Lung microvascular endothelial cell (primary cell): ENCODE measurements around the gene TERT. TPM values are rescaled to one million over a fixed set of nuclear protein-coding genes. Genes with fewer than 3 reads are reported as not detected.
"Not testable (repeated sequence)": the region's sequence is repeated elsewhere in the genome, so short reads cannot be mapped to it uniquely, and the experiment has no call there.

Experiments
- DNase-seq, 2 donors: peaks; one replicate each; pipeline versions ENCODE4 v3.0.0 to v3.0.0-alpha.2; 2010; ENCODE audit warnings: low read depth in 2 of 2
- total RNA-seq: library from RNA; depleted of rRNA; stranded (reverse); fragments of >200 nt; gene quantifications from 2 replicates; pipeline ENCODE4 v1.2.1, GENCODE V29; 2014

Gene TERT
- not detected in 2 replicates for total RNA-seq

GRCh38 chr5:1294835-1295649 lies at the start of gene TERT:
Gene TERT, minus strand, starts transcription at chr5:1295068. Its CDS starts 79 bp downstream, at chr5:1294989.
- DNase-seq: no peak

- DNase-seq: peak; percentile 38 to 57
Observed at GRCh38 chr5:1343931-1344901, 49.3 kb upstream of the TERT start.

- DNase-seq: no peak
Observed at GRCh38 chr5:1343315-1343751, 48.5 kb upstream of the TERT start.

GRCh38 chr5:1342711-1343110 lies 47.8 kb upstream of the TERT start:
- not testable (repeated sequence) for DNase-seq

GRCh38 chr5:1342268-1342667 lies 47.4 kb upstream of the TERT start:
- DNase-seq: no peak

DNA sequence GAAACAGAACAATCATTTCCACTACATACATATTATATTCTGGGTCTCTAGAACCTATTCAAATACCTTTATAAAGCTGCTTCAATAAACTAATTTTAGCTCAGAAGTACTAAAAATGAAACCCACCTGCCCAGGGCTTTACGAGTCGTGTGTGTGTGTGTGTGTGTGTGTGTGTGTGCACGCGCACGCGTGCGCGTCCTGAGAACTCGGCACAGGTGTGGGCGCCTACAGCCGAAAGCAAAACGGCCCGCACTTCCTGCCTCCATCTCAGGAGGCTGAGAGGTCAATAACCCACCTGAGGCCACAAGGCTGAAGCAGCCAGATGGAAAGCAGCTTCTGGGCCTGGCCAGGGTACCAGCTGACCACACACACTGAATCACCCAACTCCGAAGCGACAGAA lies 47.0 kb upstream of the TERT start:
- no peak for DNase-seq

DNA sequence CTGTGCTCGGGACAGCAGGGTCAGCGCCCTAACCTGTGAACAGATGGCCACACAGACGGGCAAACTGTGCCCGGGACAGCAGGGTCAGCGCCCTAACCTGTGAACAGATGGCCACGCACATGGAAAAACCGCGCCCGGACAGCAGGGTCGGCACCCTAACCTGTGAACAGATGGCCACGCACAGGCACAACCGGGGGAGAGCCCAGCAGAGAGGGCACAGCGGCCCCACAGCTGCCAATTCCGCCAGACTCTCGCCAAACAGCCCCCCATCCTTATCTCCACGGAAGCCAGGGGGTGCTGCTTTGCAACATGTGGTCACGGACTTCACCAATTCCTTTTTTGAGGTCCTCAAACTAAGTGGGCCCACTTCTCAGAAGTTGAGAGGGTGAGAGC lies 44.9 kb upstream of the TERT start:
- not testable (repeated sequence) for DNase-seq

- not testable (repeated sequence) for DNase-seq
Observed at GRCh38 chr5:1339139-1339817, 44.4 kb upstream of the TERT start.

DNA sequence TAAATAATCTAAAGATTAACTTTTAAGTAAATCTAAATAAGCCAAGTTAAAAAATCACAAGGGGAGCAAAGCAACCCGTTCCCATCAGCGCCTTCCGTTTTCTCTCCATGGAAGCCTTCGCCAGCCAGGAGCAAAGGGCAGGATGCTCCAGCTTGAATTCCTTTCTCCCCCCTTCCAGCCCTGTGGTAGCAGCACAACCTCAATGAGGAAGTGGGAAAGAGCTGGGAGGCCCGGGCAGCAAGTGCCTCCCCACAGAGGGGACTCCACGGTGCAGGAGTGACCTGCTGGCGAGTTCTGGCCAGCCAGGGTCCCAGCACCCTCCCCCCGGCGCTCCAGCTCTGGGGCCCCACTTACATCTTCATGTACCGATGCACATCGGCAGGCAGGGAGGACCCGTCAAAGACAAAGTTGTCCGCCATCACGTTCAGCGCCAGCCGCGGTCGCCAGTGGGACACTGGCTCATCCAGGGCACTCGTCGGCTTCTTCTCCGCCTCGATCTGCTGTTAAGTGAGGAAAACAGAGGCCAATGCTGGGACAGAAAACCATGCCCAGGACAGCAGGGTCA lies 43.7 kb upstream of the TERT start:
- DNase-seq: no peak

- DNase-seq: no peak
Observed at GRCh38 chr5:1338196-1338490, 43.3 kb upstream of the TERT start.

DNA sequence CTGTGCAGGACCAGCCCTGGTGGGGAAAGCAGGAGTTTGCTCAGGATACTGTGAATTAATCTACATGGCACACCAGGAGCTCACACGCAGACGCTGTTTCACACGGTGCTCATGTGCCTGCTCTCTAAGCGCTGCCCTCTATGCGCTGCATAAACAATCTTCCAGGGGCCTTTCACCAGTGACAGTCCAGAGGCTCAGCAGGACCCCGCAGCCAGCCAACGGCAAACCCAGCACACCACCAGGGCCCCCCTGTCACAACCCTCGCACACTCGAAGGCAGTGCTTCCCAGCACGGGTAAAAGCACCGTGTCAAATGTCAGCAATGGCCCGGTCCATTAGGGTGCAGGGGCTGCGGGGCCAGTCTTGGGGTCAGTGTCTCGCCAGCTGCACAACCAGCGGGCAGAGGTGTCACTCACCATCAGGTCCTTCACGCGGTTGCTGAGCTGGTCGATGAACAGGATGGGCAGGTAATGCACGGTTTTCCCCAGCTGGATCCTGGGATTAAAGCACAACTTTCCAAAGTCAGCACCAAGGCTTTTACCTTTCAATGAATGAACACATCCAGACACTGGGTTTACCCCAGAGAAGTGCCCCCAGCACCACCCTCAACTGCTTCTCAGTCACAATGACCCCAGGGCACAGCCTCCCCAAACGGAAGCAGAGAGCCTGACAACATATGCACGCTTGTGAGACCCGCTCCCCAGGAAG lies 42.8 kb upstream of the TERT start:
- no peak for DNase-seq

DNA sequence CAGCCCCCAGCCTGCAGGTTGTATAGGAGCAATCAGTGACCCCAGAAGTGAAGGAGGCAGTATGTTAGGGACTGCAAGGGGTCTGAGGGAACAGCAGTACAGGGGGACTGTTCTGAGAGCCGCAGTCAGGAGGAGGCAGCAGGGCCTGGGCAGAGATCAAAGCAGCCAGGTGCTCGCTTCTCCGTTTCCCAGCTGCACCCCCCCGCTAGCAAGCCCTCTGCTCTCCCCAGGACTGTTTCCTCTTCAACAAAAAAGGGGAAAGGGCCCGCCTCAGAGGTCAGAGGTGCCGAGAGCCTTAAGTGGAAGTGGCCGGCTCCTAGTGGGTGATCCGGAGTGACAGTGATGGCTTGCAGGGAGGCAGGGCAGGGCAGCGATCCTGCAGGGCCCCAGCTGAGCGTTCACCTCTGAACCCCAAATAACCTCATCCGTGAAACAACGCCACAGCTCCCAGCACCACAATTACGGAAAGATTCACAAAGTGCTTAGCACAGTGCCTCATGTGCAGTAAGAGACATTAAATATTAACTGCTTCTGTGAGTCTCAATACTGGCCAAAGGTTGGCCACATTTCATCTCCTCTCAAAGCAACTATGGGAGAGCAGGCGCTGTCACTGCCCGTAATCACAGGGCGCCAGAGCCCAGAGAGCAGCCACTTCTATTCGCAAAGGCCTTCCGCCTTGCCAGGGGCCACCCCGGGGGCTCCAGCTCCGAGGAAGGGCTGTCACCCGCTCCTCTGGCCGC lies 42.1 kb upstream of the TERT start:
- DNase-seq: no peak

GRCh38 chr5:1336106-1336561 lies 41.3 kb upstream of the TERT start:
- no peak for DNase-seq

DNA sequence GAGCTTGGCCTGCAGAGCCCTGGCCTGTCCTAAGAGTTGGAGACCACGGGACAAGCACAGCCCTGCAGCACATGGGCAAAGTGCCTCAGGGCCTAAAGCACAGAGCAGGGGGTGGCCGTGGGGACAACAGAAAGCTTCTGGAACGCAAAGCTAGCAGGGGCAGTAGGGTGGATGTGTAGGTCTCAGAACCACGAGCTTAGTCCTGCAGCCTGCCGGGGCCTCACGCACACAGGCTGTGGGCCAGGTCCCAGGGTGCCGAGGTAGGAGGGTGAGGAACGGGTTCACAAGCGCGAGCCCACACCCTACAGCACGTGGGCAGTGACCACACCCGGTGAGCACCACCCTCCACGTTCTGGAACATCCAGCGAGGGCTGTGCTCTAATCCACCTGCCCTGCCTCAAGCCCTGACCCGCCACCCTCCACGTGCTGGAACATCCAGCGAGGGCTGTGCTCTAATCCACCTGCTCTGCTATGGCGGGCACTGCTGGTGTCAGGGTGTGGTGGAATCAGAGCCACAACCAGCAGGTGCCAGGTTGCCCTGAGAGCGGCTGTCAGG lies 40.8 kb upstream of the TERT start:
- no peak for DNase-seq

GRCh38 chr5:1334831-1335539 lies 40.1 kb upstream of the TERT start:
- no peak for DNase-seq

DNA sequence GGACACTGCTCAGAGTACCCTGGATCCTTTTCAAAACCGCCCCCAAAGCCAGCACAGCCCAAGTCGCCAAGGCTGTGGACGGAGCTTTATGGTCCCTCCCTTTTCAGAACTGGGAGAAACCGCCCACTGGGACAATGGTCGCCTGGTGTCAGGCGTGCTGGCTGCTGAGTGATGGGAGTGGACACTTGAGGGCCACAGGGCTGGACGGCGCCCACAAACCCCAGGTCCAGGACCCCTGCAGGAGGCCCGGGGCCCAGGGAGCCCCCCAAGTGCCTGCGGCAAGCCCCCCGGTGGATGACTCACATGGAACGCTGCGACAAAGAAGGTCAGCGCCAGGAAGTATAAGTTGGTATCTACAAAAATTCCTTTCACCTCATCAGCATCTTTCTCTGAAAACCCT lies 39.1 kb upstream of the TERT start:
- DNase-seq: no peak

GRCh38 chr5:1333286-1333685 lies 38.4 kb upstream of the TERT start:
- DNase-seq: not testable (repeated sequence)

DNA sequence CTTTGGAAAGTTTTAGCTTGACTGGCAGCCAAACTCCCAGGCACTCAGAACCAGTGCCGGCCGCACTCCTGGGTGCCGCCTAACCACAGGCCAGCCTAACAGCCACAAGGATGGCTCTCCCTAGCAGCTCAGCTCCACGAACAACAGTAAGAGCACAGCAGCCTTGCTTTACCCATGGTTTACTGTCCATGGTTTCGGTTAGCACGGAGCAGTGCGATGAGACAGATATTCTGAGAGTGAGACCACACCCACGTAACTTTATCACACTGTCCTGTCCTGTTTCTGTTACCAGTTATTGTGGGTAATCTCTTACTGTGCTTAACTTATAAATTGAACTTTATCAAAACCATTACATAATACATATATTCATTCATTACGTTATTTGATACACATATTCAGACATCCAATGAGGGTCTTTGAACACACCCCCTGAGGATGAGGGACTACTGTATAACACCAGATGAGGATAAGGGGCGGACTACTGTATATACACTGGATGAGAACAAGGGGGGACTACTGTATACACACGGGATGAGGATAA lies 37.7 kb upstream of the TERT start:
- DNase-seq: no peak

DNA sequence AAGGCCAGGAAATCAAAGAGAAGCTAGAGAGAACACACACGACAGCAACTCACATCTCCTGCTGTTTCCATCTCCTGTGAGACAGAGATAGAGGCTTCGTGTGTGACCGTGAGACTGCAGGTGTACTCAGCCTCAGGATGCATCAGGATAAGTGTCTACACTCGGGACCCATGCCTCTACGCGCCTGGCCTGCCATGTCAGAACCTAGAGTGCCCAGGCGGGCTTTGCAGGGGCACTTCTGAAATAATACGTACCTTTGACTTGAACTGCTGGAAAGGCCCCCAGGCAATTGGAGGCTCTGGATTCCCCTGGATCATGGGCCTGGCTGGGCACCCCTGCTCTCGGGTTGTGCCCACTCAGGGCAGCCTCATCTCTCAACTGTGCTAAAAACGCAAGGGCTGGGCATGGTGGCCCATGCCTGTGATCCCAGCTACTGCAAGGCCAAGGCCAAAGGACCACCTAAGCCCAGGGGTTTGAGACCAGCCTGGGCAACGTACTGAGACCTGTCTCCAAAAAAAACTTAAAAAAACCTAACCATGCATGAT lies 37.1 kb upstream of the TERT start:
- no peak for DNase-seq
